Mononuclear cell (primary cell): Measurements from ENCODE around the gene GUCY1B1. TPM values are rescaled to one million over a fixed set of nuclear protein-coding genes. Genes with fewer than 3 reads are reported as not detected.
"Not testable (repeated sequence)": the region's sequence is repeated elsewhere in the genome, so short reads cannot be mapped to it uniquely, and the experiment has no call there.

Experiments used
- H3K27me3 ChIP-seq: 2 replicates; pipeline ENCODE4 v1.6.0; 2011; ENCODE audit warnings: low read length, control low read depth; ENCODE audit not compliant: insufficient read depth
- H3K4me1 ChIP-seq: 2 replicates; pipeline ENCODE4 v1.5.1; 2011; ENCODE audit warnings: mild to moderate bottlenecking, low read length, control low read depth; ENCODE audit not compliant: insufficient read depth
- H3K4me3 ChIP-seq: 2 replicates; pipeline ENCODE4 v1.5.1; 2011; ENCODE audit warnings: mild to moderate bottlenecking, low read length, moderate library complexity
- H3K9me3 ChIP-seq: 2 replicates; pipeline ENCODE4 v1.5.1; 2011; ENCODE audit warnings: low read depth, mild to moderate bottlenecking, control low read depth, low read length
- total RNA-seq: library from RNA; depleted of rRNA; stranded (reverse); fragments of >200 nt; gene quantifications from one replicate; pipeline ENCODE4 v1.2.3, GENCODE V29; 2012

GUCY1B1 gene
- total RNA-seq, 1 donor: 12.5 TPM

DNA sequence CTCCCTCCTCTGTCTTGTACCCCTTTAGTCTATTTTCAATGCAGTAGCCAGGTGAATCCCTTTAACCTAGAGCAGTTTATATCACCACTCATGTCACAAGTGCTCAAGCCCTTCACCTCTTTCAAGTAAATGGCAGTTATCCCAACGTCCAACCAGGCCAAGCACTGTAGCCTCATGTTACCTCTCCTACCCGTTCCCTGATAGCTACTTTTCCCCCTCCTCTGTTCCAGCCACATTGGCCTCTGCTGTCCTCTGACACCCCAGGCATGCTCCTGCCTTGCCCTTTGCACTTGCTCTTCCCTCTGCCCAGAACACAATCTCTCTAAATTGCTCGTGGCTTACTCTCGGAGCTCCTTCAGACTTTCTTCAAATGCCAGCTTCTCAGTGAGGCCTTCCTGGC, 15.2 kb downstream of the GUCY1B1 start:
- H3K9me3 ChIP-seq: no peaks in the 10 kb centered on the region
- H3K4me1 ChIP-seq: no peaks in the 10 kb centered on the region
- no peak overlapping the region for H3K4me3 ChIP-seq
- no peaks in the 10 kb centered on the region for H3K27me3 ChIP-seq

DNA sequence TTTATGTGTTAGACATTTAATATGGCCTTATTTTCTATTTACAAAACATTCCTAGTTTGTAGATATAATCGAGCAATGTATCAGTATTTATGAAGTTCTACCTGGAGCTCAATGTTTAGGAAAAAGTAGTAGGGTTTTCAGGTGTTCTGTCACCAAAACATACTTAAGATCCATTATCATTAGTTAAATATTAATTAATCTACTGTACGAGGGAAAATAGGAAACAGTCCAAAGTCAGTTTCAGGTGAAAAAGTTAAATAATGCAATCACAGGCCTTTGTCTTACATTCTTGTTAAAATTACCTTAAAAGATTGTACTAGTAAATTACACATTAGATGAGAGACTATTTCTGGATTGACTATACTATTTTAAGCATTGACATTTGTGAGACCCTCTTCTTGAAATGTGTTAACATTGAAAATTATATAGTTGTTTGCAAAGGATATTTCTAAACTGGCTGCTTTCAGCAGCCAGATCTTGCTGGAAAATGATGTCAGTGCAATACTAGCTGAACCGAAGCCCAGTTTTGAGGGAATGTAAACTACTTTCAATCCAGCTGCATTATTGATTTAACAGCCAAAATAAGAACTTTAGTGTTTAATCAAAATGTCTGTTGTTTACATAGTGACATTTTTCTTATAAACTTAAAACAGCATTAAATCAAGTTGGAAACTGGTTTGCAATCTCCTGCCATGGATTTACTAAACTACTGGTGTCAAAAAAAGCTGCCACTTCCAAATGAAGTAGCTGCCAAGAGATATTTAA, 19.3 kb downstream of the GUCY1B1 start:
- no peaks in the 10 kb centered on the region for H3K9me3 ChIP-seq
- H3K27me3 ChIP-seq: no peaks in the 10 kb centered on the region
- no peak overlapping the region for H3K4me3 ChIP-seq
- no peaks in the 10 kb centered on the region for H3K4me1 ChIP-seq

DNA sequence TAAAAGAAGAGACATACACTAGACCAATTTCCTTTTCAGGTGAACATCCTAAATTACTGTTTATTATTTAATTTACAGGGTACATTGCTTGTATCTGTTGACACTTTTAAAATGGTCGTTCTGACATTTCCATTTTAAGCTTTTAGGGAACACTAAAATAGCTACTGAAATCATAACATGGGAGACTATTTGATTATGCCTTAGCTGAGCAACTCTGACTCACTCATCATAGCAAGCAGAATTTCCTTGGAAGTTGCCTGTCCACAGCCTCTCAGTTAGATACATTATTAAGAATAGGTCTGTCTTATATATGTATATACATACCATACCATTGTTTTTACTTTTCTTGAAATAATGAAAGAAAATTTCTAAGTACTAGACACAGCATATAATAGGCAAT, 22.0 kb downstream of the GUCY1B1 start:
- H3K9me3 ChIP-seq: no peaks in the 10 kb centered on the region
- H3K27me3 ChIP-seq: no peaks in the 10 kb centered on the region
- H3K4me1 ChIP-seq: no peaks in the 10 kb centered on the region
- no peak overlapping the region for H3K4me3 ChIP-seq

DNA sequence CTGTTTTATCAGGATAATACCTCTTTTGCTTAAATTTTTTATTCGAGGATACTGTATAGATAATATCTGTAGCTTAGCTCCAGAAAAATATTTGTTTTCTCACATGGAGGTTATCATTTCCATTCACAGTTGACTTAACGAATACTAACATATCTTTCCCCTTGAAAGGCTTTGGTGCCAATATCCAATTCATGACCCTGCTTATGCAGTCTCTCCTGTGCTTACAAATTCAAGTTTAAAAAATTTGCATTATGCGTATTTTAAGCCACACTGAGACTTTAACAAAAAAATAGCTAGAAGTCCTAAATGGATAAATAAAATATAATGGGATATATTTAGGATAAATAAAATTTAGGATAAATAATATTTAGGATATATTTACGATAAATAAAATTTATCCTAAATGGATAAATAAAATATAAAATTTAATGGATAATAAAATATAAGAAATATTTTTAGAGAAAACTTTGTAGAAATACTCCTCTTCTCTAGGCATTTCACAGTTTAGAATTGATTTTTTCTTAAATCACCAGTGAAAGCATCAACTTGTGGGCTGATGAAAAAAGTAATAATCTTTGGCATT, 22.5 kb downstream of the GUCY1B1 start:
- Histone ChIP-seq H3K4me3 (no peak overlapping the region), H3K4me1 (no peaks in the 10 kb centered on the region), H3K27me3 (no peaks in the 10 kb centered on the region), H3K9me3 (no peaks in the 10 kb centered on the region)

DNA sequence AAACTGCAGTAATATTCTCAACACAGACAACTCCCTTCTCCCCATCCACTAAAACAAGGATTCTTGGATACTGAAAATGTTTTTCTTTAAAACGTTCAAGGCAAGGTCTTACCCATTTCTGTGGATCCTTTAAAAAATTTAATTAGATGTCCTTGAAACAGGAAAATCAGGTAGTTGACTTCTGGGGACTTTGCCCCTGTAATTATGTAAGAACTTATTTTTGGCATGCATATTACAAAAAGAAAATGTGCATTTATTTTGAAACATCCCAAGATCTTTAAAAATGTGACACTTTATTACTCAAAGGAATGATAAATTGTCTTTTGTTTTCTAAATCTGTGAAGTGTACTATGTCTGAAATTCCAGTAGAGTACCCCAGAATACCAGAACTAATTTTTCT, 25.8 kb downstream of the GUCY1B1 start:
- H3K27me3 ChIP-seq: no peaks in the 10 kb centered on the region
- no peaks in the 10 kb centered on the region for H3K4me1 ChIP-seq
- H3K9me3 ChIP-seq: no peaks in the 10 kb centered on the region
- H3K4me3 ChIP-seq: no peak overlapping the region

DNA sequence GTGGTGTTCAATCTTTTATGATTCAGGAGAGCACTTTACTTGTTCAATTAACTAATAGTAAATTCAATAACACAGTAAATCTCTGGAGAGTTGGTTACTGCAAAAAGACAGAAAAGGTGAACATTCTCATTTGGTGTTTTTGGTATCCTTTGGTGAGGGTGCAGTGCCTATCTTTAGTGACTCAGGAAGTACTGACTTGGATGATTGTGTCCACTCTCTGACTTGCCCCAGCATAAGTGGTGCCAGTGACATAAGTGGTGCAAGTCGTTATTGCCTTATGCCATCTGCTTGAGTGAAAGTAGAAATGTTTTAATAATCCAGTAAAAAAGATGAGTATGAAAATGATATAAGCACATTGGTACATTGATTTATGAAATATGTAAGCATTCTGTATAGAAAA, 27.0 kb downstream of the GUCY1B1 start:
- H3K4me3 ChIP-seq: no peak overlapping the region

DNA sequence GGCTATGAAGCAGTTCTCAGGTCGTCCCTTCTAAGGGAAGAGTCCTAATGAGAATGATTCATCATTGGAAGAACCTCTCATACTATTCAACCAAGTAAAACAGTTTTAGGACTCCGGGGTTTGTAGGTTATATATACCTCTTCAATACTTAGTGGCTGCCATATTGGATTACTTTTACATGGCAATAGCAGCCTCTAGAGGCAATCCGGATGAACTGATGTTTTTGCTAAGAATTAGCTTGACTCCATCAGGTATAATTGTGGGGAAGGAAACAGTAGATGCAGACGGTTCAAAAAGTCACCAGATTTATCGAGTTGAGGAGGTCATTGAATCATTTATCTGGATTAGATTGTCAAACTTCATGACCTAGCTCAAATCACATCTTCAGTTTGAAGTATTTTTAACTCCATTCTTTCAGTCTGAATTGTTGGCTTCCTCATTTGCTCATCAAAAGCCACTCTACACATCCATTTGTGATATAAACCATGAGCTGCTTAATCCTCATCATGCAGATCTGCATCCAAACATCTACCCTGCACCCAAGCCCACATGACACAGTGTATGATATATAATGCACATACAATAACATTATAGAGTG, 28.4 kb downstream of the GUCY1B1 start:
- Histone ChIP-seq H3K9me3 (no peaks in the 10 kb centered on the region), H3K4me3 (no peak overlapping the region), H3K4me1 (no peaks in the 10 kb centered on the region), H3K27me3 (no peaks in the 10 kb centered on the region)

More for the DNA sequence above, 27.0 kb downstream of the GUCY1B1 start:
- no peaks in the 10 kb centered on the region for H3K27me3 ChIP-seq
- no peaks in the 10 kb centered on the region for H3K4me1 ChIP-seq
- H3K9me3 ChIP-seq: no peaks in the 10 kb centered on the region

DNA sequence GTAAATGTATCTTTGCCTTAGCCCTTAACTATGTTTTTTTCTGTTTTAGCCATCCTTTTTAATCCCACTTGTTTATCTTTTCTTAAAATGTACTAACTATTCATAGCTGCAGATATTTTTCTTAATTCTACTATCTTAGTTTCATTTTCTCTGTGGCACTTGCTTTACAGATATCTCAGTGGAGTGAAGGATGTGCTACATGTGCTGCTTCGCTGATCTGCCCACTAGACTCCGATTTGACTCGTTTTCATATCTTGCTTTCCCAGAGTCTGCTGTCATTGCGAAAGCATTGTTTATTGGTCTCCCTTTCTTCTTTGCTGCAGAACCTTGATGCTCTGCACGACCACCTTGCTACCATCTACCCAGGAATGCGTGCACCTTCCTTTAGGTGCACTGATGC, 30.6 kb downstream of the GUCY1B1 start:
- H3K4me3 ChIP-seq: no peak overlapping the region
- H3K27me3 ChIP-seq: no peaks in the 10 kb centered on the region
- H3K4me1 ChIP-seq: no peaks in the 10 kb centered on the region
- no peaks in the 10 kb centered on the region for H3K9me3 ChIP-seq

DNA sequence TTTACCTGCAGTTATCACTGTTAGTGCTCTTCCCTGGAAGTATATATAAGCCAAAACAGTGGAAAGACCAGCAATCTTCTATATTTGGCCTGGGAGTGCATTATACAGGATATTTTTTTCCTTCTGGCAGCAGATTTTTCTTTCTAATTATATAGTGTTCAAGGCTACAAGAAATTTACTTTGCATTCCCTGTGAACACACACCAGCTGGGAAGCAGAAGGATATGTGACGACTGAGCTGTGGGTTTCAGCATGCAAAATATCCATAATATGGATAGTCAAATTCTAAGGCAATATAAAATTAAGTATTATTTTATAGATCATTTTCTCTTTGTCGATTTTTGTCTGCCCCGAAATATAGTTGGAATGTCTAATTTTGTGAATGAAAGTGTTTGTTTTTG, 31.2 kb downstream of the GUCY1B1 start:
- no peaks in the 10 kb centered on the region for H3K4me1 ChIP-seq
- H3K9me3 ChIP-seq: no peaks in the 10 kb centered on the region
- no peaks in the 10 kb centered on the region for H3K27me3 ChIP-seq
- no peak overlapping the region for H3K4me3 ChIP-seq

DNA sequence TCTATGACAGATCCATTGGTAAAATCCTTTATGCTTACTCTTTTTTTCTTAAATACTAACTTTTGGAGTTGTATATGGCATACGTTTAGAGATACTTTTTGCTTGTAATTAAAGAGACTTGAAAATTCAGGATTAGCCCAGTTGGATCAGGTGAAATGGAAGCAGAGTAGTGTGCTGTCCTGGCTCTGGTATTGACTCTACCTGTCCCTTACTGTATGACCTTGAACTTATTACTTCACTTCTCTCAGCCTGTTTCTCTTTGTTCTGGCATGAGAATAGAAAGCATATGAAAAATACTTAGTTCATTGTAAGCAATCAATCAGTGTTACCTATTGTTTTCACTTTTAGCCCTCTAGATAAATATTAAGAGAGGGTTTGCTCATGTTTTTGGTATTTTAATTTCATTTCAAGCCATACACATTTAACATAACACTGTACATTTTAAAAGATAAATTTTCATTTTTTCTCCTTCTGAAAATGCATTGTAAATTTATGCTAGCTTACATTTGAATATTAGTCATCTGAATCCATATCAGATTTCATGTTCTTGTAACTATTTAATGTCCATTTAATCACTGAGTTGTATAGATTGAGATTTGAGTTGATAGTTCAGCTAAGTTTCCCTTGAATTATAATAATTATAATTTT, 35.9 kb downstream of the GUCY1B1 start:
- Histone ChIP-seq H3K4me1 (no peaks in the 10 kb centered on the region), H3K27me3 (no peaks in the 10 kb centered on the region), H3K9me3 (no peaks in the 10 kb centered on the region), H3K4me3 (no peak overlapping the region)

DNA sequence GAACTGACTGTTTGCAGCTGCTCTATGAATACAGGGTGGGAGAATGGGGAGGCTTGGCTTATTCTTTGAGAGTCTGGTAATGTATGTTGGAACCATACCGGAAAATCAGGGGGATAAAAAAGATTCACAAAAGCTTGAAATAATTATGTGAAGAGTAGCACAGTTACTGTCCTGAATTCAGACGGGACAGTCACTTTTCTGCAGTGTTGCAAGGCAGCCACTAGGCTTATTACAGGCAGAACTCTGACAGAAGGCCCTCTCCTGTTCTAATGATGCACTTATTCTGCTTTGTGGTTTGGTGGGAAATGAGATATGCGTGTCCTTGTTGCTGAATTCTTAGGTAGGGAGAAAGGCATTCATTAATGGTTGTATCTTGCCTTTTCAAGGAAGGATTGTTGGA, 37.2 kb downstream of the GUCY1B1 start:
- Histone ChIP-seq H3K4me1 (no peaks in the 10 kb centered on the region), H3K27me3 (no peaks in the 10 kb centered on the region), H3K4me3 (no peak overlapping the region), H3K9me3 (no peaks in the 10 kb centered on the region)

DNA sequence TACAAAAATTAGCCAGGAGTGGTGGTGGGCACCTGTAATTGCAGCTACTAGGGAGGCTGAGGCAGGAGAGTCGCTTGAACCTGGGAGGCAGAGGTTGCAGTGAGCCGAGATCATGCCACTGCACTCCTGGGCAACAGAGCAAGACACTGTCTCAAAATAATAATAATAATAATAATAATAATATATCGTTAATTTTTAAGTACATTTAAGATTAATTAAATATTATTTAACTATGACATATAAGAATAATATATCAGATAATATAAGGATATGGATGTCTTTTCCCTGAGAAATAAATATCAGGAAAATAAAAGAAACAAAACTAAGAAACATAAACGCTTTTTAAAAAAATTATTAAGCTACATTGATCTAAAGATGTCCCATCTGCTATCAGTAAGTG, 38.8 kb downstream of the GUCY1B1 start:
- H3K9me3 ChIP-seq, H3K27me3 ChIP-seq, H3K4me1 ChIP-seq, H3K4me3 ChIP-seq: not testable (repeated sequence)

DNA sequence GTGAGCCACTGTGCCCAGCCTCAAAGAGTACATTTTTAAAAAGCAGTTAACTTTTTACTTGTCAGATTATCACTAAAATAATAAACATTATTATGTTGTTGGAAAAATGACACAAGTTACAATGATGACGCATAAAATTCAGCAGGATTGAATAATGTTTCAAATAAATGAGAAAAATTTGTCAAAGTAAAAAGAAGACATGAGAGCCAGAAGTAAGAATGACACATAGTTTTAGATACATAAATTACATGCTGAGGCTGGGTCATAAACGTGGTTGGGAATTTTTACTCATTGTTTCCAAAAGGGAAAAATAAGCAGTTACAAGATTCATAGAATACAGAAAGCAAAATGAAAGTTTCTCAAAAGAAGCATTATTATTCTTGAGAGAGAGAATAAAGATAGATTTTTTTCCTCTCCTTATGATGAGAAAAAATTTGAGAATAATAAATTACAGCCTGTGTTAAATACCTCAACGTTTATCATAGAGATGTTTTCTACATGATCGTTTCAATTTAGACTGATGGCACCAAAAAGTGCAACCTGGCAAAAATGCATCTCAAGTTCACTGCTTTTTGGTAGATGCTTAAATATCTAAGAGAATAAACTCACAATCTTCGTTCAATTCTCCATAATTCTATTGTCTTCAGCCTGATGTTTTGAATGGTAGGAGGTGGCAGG, 40.4 kb downstream of the GUCY1B1 start:
- Histone ChIP-seq H3K9me3 (no peaks in the 10 kb centered on the region), H3K4me3 (no peak overlapping the region), H3K4me1 (no peaks in the 10 kb centered on the region), H3K27me3 (no peaks in the 10 kb centered on the region)

DNA sequence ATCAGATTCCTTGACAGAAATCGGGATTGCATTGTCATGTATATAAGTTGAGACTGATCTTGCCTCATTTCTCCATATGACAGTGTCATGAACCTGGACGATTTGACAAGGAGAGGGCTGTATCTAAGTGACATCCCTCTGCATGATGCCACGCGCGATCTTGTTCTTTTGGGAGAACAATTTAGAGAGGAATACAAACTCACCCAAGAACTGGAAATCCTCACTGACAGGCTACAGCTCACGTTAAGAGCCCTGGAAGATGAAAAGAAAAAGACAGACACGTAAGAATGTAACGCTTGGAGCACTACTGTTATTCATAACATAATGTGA, 40.9 kb downstream of the GUCY1B1 start:
- Histone ChIP-seq H3K27me3 (no peaks in the 10 kb centered on the region), H3K4me3 (no peak overlapping the region), H3K4me1 (no peaks in the 10 kb centered on the region), H3K9me3 (no peaks in the 10 kb centered on the region)

DNA sequence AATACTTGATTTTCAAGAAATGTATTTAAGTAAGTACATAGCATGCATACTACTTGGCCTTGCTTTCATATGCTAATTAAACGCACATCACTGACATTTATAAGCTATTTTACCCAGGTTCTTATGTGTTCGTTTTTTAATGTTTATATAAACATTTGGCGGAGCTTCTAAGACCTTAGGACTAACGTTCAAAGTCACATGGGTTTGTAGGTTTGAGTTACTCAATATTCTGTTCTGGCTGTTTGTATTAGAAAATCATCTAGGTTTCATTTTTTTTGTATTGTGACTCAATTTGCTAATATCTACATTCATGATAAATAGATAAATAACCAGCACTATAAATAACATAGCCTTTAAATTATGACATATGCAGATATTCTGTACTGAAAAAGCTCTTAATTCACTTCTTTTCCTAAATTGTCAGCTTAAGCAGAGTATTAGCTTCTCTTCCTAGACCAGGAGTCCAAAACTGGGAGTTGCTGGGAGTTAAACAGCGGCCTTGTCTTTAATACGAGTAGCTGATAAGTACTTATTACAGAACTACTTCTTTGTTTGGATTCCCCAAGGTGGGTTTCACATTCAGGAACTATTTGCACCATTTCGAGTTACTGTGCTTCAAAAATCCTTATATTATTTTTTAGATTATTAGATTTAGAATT, 42.0 kb downstream of the GUCY1B1 start:
- H3K9me3 ChIP-seq: no peaks in the 10 kb centered on the region
- H3K4me1 ChIP-seq: no peaks in the 10 kb centered on the region
- H3K27me3 ChIP-seq: no peaks in the 10 kb centered on the region
- no peak overlapping the region for H3K4me3 ChIP-seq
